DND-41 (cell line): ENCODE measurements around the gene CCND1.

Source experiments
- EZH2 ChIP-seq: IDR thresholded peaks from 3 replicates; pipeline ENCODE4 v1.6.1; 2012; ENCODE audit warnings: borderline replicate concordance, low read depth, mild to moderate bottlenecking, moderate library complexity, low read length, inconsistent platforms; ENCODE audit not compliant: severe bottlenecking
- TF ChIP-seq, protein P1 (sequence below): IDR thresholded peaks from 2 replicates; pipeline ENCODE4 v1.5.1; 2012; ENCODE audit warnings: borderline replicate concordance, low read length, moderate library complexity, mild to moderate bottlenecking; ENCODE audit not compliant: poor library complexity, severe bottlenecking; ENCODE audit errors: extremely low read depth

DNA sequence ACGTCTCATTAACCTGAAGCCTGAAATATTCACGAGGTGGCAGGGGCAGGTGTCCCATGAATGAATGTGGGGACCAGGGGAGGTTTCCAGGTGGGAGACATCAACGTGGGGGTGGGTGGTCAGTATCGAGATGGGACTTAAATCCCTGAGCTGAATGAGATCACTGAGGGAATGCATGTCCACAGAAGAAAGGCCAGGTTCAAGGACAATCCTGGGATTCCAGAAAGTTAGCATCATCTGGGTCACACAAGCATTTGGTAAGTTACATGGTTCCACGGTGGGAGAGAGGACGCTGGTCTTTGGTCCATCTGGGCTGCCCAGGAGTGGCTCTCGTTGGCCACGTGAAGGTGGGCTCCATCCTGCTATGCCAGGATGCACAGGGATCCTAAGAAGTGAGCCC is 22.7 kb upstream of the CCND1 start:
- TF ChIP-seq, protein P1, sequence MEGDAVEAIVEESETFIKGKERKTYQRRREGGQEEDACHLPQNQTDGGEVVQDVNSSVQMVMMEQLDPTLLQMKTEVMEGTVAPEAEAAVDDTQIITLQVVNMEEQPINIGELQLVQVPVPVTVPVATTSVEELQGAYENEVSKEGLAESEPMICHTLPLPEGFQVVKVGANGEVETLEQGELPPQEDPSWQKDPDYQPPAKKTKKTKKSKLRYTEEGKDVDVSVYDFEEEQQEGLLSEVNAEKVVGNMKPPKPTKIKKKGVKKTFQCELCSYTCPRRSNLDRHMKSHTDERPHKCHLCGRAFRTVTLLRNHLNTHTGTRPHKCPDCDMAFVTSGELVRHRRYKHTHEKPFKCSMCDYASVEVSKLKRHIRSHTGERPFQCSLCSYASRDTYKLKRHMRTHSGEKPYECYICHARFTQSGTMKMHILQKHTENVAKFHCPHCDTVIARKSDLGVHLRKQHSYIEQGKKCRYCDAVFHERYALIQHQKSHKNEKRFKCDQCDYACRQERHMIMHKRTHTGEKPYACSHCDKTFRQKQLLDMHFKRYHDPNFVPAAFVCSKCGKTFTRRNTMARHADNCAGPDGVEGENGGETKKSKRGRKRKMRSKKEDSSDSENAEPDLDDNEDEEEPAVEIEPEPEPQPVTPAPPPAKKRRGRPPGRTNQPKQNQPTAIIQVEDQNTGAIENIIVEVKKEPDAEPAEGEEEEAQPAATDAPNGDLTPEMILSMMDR = no peak
- TF ChIP-seq EZH2 = no peak
